HCT116 (cell line): Measurements from ENCODE around the gene ZNF318.
A peak's percentile ranks its signal among the peaks of the same experiment; 100 is the strongest.
"Not testable (repeated sequence)": the region's sequence is repeated elsewhere in the genome, so short reads cannot be mapped to it uniquely, and the experiment has no call there.

Experiments
- CBX3 ChIP-seq: IDR thresholded peaks from 2 replicates; pipeline ENCODE4 v1.6.1; 2012; ENCODE audit warnings: low read depth
- CEBPB ChIP-seq: IDR thresholded peaks from 2 replicates; pipeline ENCODE4 v1.6.1; 2012; ENCODE audit warnings: low read depth
- EGR1 ChIP-seq: IDR thresholded peaks from 2 replicates; pipeline ENCODE4 v1.6.1; 2012; ENCODE audit warnings: low read depth
- EZH2 ChIP-seq: fragments of 200-600 bp; sonication (generic); IDR thresholded peaks from 2 replicates; pipeline ENCODE4 v1.6.1; 2017; ENCODE audit warnings: antibody characterized with exemption, mixed run types
- FOSL1 ChIP-seq: IDR thresholded peaks from 2 replicates; pipeline ENCODE4 v1.6.1; 2012; ENCODE audit warnings: low read depth
- POLR2A ChIP-seq: IDR thresholded peaks from 2 replicates; pipeline ENCODE4 v1.7.0; 2011; ENCODE audit warnings: borderline replicate concordance; ENCODE audit not compliant: insufficient read depth, insufficient read length; ENCODE audit errors: extremely low read depth
- TF ChIP-seq, protein P1 (sequence below), 3 experiments: fragments of 200-600 bp in 1 of 3; sonication (generic) in 1 of 3; IDR thresholded peaks in 2 of 3; conservative IDR thresholded peaks in 1 of 3; 2 replicates each; pipeline ENCODE4 v1.5.1; 2012 to 2017; ENCODE audit warnings: low read depth in 2 of 3, low read length in 2 of 3, antibody characterized with exemption in 1 of 3, borderline replicate concordance in 1 of 3, control low read depth in 1 of 3, mild to moderate bottlenecking in 1 of 3, mixed read lengths in 1 of 3, mixed run types in 1 of 3, moderate library complexity in 1 of 3; ENCODE audit not compliant: insufficient read depth in 1 of 3
- TF ChIP-seq, protein P2 (sequence below): IDR thresholded peaks from 2 replicates; pipeline ENCODE4 v1.6.1; 2012

DNA sequence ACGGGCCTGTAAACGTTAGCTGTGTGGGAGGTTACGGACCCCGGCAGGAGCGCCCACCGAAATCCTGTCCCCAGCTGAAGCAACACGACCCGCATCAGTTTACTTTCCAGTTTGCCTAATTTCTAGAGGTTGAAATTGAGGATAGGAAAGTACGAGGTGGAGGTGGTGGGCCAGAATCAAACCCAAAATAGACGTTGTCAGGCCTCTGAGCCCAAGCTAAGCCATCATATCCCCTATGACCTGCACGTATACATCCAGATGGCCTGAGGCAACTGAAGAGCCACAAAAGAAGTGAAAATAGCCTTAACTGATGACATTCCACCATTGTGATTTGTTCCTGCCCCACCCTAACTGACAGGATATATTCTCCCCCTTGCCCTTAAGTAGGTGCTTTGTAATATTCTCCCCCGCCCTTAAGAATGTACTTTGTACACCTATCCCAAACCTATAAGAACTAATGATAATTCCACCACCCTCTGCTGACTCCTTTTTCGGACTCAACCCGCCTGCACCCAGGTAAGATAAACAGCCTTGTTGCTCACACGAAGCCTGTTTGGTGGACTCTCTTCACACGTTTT, 645 bp upstream of the ZNF318 start:
- not testable (repeated sequence) for TF ChIP-seq EGR1, EZH2, POLR2A, CEBPB, FOSL1
- TF ChIP-seq, protein P1, sequence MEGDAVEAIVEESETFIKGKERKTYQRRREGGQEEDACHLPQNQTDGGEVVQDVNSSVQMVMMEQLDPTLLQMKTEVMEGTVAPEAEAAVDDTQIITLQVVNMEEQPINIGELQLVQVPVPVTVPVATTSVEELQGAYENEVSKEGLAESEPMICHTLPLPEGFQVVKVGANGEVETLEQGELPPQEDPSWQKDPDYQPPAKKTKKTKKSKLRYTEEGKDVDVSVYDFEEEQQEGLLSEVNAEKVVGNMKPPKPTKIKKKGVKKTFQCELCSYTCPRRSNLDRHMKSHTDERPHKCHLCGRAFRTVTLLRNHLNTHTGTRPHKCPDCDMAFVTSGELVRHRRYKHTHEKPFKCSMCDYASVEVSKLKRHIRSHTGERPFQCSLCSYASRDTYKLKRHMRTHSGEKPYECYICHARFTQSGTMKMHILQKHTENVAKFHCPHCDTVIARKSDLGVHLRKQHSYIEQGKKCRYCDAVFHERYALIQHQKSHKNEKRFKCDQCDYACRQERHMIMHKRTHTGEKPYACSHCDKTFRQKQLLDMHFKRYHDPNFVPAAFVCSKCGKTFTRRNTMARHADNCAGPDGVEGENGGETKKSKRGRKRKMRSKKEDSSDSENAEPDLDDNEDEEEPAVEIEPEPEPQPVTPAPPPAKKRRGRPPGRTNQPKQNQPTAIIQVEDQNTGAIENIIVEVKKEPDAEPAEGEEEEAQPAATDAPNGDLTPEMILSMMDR (IDR thresholded peaks at IDR 0.05 in 2 of 3, conservative IDR thresholded peaks at IDR 0.05 in 1 of 3; ENCODE audit: borderline replicate concordance in 1 of 3, insufficient read depth in 1 of 3, low read depth in 2 of 3, low read length in 2 of 3) = not testable (repeated sequence)
- TF ChIP-seq, protein P2, sequence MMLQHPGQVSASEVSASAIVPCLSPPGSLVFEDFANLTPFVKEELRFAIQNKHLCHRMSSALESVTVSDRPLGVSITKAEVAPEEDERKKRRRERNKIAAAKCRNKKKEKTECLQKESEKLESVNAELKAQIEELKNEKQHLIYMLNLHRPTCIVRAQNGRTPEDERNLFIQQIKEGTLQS = not testable (repeated sequence)
- 0 out of 2 replicates have a peak, but pooled peaks have one; percentile 4 for TF ChIP-seq CBX3
